NCI-H2081 treated with DMSO at 0.1 percent for 48 hours (cell line): Measurements from ENCODE around the gene GRB10.
"Not testable (repeated sequence)": the region's sequence is repeated elsewhere in the genome, so short reads cannot be mapped to it uniquely, and the experiment has no call there.

ENCODE experiments used
- DNase-seq: peaks from one replicate; lab custom pipeline; 2025; lab: John Stamatoyannopoulos, UW

Gene GRB10

DNA sequence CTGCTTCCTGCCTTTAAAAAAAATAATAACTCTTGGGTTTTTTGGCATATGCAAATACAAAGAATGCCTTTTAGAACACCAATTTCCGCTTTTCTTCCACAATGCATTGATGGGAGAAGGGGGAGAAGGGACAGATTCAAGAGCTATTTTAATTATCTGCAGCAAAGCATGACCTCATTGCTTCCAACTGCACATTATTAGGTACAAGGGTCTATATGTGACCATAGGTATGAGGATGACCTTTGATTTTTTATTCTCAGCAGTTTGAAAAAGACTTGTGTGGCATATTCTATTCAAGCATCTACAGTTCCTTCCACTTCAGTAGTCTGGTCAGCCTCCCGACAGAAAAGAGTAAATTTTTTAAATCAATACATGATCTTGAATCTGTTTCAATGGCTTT lies 39.7 kb downstream of the GRB10 start:
- DNase-seq: no peak

DNA sequence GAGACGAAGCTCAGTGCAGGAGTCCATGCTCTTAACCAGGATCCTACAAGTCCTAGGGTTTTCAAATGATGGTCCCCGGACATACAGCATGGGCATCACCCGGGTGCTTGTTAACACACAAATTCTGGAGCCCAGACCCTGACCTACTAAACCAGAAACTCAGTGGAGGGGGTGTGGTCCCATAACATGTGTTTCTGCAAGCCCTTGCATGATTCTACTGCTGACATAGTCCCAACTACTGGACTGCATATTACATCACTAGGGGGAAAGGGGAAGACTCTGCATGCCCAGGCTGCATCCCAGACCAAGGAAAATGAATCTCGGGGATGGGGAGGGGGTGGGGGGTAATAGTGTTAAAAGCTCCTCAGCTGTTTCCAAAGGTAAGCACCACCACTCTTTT lies 40.3 kb downstream of the GRB10 start:
- DNase-seq: no peak

DNA sequence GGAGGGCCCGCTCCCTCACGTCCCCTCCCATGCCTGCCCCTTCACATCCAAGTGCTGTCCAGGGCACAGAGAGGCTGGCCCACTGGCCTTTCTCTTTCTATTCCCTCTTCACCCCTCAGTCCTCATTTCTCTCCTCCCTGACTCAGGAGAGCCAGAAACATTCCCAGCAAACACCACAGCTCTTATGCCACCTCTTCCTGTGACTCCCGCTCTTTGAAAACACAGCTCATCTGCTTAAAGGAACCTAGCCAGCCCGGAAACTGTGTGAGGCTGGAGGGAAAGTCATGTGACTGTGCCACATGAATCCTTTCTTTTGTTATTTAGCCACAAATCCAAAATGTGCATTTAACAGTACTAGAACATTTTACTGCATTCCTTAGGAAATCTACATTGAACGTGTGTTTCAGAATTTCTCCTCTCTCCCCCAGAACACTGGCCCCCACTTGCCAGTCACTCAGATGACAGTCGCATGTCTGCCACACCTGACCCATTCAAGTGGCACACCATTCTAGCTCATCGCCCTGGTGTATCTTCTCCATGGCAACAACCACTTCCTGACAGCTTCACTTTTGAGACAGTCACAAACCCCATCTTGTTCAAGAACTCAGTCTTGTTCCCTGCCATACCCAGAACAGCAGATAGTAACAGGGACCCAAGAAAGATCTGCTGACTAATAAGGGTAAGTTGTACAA lies 42.8 kb downstream of the GRB10 start:
- DNase-seq: no peak

DNA sequence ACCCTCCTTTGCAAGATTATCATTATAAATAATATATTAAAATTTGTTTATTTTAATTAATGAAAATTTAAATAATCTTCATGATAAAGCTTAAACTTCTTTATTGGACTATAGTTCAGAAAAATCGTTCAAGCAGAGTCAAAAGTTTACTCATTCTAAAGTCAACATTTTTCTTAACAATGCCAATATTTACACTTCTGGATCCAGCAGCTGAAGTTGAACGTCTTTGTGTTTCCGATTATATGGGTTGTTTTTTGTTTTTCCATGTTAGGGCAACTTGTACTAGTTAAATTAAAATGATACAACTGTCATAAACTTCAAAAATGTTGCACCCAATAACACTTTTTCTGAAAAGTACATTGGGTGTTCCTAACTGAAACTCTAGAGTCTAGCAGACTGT lies 43.8 kb downstream of the GRB10 start:
- DNase-seq: no peak

DNA sequence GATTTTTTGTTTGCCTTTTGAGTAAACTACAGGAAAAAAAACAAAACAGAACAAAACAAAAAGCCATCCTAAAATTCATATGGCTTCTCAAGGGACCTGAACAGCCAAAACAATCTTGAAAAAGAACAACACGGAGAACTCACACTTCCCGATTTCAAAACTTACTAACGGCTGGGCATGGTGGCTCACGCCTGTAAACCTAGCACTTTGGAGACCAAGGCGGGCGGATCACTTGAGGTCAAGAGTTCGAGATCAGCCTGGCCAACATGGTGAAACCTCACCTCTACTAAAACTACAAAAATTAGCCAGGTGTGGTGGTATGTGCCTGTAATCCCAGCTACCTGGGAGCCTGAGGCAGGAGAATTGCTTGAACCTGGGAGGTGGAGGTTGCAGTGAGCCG lies 46.9 kb downstream of the GRB10 start:
- DNase-seq: not testable (repeated sequence)

DNA sequence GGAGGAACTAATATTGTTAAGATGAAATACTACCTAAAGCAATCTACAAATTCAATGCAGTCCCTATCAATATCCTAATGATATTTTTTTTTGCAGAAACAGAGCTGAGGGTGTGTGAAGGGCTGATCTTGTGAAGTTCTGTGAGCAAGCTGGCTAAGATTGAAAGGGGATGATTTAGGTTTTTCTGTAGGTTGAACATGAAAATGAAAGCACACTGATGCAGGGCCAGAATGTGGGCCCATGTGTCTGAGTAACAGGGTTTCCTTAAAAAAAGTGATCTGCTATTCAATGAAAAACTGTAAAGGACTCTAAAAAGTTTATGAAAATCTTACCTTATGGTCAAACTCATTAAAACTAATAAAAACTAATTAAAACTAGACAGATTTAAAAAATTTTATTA lies 47.4 kb downstream of the GRB10 start:
- no peak for DNase-seq

DNA sequence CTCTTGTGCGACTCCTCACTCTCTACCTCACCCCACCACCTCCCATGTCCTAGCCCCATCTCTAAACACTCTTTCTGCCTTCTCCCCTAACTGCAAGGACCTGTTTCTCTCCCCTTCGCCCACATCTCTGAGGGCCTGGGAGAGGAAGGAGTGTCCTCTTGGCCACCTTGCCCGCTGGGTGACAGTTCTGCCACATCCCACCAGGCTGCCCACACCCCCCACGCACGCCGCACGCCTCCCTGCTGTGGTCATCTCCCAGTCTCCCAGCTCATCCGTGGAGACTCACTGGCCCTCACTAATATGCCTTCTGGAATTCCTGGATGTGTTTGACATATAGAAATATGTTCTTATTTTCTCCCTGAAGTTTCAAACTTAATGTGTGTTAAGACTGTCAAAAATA lies 48.5 kb downstream of the GRB10 start:
- DNase-seq: no peak

DNA sequence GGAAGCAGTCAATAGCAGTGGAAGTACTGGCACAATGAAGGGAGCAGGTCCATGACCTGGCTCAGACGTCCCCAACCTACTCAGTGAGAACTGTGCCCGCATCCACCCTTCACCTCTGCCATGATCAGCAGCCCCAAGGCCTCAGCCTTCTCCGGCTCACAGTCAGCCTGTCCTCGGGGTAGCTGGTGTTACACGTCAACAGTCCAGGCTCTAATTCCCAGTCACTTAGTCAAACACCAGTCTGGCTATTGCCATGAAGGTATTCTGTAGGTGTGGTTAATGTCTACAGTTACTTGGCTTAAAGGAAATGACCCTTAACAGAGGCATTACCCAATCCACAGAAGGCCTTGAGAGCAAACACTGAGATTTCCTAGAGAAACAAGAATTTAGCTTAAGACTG lies 49.1 kb downstream of the GRB10 start:
- DNase-seq: no peak

DNA sequence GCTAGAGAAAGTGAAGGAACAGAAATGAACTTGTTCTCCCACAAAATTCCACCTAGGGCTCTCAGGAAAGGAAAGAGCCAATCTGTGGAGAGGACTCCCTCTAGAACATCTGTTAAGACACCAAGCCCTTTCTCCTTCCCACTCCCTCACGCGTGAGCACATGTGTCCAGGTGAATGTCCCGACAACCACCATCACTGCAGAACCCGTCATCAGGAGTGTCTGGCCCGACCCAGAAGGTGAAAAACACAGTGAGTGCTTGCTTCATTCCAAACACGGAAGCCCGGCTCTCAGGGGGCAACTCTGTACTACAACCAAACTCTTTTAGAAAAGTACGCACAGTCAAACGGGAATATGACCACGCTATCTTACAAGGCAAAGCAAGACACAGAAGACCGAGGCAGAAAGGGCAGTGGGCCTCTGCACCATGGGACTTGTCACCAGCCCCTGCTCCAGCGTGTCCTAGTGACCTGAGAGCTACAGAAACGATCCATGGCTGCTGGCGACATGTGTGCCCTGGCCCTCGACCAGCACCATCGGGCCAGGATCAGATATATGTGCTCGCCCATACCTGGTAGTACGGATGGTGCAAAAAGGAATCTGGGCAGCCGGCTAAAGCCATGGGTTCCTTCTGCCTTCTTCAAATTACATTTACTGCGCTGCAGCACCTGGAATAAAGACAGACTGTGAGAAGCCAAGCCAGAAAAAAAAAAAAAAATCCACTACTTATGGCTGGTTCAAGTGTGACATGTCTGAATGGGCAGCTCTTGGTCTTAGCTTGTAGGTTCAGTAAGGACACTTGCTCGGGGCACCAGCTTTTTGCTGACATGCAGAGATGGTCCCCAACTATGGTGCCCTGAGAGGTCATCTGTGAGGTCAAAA lies 50.8 kb downstream of the GRB10 start:
- DNase-seq: no peak

DNA sequence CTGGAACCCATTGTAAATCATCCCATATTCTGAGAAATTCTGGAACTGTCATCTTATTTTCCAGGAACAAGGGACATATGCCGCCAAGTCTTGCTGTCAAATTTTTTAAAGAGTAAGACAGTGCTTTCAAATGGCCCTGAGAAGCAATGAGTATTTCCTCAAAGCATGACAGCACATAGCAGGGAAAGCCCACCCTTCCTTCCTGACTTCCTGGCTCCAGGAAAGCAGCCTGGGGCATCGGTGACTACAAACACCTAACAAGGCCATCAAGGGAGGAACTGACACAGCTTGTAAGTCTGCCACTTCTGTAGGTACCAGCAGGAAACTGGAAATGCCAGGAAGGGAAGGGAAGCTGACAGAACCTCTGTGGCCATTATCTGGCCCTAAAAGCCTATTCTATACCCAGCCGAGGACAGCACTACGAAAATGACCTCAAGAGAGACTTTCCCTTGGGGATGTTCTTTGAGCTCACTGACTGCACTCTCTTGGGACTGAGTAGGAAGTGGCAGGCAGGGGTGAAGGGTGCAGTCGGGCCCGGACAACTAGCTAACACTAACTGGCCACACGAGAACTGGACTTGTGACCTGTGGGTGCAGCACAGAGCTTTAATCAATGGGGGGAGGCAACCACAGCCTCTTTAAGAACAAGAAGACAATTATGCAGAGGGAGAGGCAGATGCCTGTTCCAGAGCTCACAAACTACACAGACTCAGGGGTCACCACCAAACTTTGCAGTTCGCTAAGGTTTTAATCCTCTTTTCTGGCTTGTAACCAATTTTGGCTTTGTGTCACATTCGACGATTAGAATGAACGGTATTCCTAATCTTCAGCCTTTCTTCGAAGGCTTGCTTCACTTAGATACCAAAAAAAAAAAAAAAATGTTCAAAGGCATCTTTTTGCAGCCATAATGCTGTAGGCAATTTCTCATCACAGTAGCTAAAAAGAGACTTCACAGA lies 52.0 kb downstream of the GRB10 start:
- no peak for DNase-seq

DNA sequence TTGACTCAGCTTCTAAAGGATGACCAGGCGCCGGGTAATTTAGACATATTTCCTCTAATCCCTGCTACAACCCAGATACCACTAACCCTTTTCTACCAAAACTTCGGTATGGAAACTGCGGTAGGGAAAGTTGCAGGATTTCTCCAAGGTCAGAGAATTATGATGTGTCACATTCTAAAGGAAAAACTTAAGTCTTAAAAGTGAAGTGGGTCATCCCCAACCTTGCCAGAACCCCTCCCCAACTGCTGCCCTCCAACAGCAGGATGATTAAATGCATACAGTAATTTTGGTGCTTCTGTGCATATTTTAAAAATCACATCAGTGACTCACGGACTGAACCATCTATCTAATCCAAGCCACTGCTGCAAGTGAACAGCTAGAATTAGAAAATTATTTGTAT lies 52.7 kb downstream of the GRB10 start:
- DNase-seq: no peak

DNA sequence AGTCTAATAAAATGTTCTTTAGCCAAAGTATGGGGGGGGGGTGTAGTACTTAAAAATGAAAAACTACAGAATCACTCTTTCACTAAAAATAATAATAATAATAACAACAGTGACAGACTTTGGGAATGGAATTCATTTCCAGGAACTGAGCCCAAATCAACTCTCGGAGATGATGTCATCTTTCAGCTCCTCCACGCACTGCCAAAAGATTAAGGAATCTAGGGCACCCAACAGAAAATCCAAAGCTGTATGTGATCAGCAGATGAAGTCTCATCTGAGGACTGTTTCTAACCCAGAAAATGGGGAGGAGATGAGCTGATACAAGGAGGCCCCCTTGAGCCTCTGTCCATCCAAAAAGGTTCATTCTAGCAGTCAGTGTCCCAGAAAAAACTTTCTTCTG lies 54.5 kb downstream of the GRB10 start:
- DNase-seq: no peak

DNA sequence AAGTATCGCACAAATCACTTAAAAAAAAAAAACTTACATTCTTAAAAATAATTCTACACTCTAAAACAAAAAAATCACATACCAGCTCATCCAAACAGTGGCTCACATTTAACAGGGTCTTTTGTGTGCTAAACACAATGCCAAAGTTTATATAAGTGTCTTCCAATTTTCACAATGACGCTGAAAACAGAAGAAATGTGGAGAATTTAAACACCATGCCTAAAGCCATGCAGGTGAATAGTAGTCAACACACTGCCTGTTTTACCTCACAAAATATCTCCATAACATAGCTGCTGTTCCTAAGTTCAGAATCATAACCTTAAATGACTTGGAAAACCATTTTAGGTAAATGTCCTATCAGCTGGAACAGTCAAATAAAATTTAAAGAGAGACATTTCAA lies 55.0 kb downstream of the GRB10 start:
- no peak for DNase-seq

DNA sequence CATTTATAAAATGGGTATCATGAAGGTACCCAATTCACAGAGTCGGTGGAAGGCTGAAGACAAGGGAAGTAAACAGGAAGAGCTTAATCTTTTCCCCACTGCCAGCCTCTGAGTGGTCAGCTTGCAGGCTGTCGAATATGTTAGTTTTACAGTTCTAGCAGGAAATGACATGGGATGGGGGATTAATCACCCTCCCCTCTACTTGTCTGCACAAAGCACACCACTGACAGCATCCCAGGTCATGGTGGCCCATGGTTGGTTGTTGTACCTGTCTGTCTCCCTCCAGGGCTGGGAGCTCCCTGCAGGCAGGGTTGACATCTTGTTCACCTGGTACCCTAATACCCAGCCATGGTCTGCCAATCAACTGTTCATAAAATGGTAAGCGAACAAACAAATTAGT lies 55.6 kb downstream of the GRB10 start:
- no peak for DNase-seq

DNA sequence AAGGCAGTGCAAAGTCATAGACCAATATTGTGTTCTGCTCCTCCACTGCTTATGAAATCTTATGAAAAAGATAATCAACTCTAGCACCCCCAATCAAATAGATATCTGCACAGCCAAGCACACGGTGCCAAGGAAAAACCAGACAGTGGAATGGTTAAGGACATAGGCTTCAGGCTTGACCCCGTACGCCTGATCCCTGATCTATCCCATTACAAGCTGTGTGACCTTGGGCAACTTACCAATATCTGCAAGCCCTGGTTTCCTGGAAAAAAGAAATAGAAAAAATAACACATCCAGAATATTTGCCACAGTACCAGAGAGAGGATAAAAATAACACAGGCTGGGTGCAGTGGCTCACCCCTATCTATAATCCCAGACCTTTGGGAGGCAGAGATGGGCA lies 56.9 kb downstream of the GRB10 start:
- no peak for DNase-seq

DNA sequence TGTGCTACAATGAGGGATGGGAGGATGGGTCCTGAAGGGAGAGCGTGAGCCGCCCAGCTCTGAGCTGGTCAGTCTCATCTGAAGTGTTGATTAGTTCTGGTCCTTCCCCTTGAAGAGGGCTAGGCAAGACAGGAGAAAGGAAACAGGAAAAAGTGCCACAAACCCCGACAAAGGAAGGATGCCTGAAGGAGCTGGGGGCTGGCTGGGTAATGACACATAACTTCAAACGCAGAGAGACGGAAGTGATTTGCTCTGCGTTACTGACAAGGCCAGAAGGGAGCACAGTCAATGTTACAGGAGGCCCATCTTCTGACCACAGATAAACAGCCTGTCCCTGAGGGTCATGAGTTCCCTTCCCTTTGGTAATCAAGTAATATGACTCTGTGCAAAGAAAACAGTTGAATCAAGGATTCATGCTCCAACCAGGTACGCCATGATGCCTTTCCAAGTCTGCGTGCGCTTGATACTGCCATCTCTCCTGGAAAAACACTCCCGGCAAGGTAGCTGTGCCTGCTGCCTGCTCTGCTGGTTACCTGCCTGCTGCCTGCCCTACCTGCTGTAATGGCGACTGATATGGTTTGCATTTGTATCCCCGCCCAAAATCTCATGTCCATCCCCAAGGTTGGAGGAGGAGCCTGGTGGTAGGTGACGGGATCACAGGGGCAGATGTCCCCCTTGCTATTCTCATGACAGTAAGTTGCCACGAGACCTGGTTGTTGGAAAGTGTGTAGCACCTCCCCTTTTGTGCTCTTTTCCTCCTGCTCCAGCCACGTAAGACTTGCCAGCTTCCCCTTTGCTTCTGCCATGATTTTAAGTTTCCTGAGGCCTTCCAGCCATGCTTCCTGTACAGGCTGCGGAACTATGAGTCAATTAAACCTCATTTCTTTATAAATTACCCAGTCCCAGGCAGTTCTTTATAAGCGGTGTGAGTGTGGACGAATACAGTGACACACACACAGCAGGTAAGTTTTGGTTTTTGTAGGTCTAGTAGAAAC lies 57.9 kb downstream of the GRB10 start:
- no peak for DNase-seq

DNA sequence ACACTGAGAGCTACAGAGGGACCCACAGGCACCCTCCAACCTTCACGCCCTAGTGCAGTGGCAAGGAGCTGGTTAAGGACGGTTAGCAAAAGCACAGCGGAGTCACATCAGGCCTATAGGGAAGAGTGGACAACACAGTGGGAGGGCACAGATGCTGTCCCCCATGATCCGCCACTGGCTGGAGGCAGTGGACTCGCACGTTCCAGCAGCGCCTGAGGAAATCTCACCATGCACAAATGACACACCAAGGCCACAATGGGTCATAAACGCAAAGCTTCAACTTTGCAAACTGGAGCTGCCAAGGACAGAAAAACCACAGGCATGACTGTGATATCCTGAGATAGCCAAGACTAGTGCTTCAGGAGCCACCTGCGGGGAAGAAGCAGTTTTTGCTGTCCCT lies 58.8 kb downstream of the GRB10 start:
- DNase-seq: no peak

DNA sequence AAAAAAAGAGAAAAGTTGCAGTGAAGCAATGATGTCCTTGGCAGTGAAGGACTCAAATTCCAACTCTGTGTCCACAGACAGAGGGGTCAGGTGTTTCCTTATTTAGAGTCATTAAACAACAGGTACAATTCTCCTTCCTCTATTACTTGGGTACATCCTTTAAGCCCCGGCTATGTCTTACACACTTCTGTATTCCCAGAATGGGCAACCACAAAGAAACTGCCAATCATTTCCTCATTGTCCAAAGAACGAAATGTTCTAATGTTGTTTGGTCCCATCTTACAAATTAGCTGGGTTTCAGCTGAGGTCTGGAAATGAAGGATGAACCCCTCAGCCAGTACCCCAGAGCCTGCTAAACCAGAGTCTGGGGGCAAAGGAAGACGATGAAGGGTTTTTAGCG lies 59.5 kb downstream of the GRB10 start:
- no peak for DNase-seq

DNA sequence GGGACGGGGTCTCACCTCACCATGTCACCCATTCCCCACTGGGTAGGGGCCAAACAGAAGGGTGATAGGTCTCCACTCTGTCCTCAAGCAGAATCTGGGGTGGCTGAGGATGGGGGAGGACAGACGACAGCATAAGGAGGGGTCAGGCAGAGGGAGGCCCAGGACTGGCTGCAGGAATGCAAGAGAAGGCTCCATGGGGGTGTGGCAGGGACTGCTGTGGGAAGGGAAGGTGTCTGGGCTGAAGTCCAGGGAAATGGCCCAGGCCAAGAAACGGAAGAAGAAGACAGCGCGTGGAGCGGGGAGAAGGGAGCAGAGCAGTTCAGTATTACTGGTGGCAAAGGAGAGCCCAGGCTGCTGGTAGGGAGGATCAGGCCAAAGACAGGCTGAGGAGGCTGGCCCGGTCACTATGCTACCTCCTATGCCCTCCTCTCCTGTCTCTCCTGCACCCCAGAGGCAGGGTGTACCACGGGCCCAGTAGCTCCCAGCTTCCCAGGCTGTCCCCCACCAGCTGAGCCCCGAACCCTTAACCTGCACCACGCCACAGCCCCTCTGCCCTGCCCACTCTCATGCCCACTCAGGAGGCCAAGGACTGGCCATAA lies 60.9 kb downstream of the GRB10 start:
- no peak for DNase-seq

DNA sequence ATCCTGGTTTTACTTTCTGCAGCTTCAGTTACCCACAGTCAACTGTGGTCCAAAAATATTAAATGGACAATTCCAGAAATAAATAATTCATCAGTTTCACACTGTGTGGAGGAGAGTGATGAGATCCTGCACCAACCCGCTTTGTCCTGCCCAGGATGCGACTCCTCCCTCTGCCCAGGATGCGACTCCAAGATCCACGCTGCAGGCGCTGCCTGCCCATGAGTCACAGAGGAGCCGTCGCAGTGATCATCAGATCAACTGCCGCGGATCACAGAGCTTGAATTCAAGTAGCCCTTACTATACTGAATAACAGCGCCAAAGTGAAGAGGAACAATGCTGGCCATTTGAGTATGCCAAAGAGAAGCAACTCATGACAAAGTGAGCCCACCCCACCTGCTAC lies 61.5 kb downstream of the GRB10 start:
- DNase-seq: no peak

DNA sequence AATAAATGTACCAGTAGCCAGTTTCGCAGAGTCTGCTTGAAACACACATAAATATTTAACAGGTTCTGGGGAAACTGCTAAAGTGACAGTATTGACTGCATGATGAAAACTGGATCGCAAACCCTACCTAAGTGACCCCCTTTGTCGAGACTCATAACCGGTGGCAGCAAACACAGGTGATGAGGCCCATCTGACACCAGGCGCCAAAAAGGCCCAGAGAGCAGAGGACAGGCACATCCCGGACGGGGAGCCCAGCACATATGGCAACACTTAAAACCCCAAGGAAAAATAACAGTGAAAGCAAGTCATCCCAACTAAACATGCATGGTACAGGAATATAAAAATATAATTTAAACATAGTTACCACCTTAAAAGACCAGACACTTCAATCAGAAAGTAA lies 62.4 kb downstream of the GRB10 start:
- DNase-seq: no peak
